SK-N-SH (cell line): Measurements from ENCODE around the gene SP7.

ENCODE experiments used
- CHD2 ChIP-seq: fragments of 150-350 bp; IDR thresholded peaks from 2 replicates; pipeline ENCODE4 v1.6.1; 2018; ENCODE audit warnings: low read length; ENCODE audit not compliant: partially characterized antibody
- ELF1 ChIP-seq: IDR thresholded peaks from 2 replicates; pipeline ENCODE4 v1.4.0; 2012
- EP300 ChIP-seq, 2 experiments: IDR thresholded peaks; 2 replicates each; pipeline versions ENCODE4 v1.4.0 to v1.6.1; 2012; ENCODE audit warnings: borderline replicate concordance in 1 of 2, low read depth in 1 of 2, low read length in 1 of 2
- EZH2phosphoT487 ChIP-seq: fragments of 200-600 bp; sonication (generic); IDR thresholded peaks from 2 replicates; pipeline ENCODE4 v1.6.1; 2017; ENCODE audit warnings: low read depth, mixed run types, mild to moderate bottlenecking, antibody characterized with exemption, moderate library complexity, borderline replicate concordance
- FOSL2 ChIP-seq: IDR thresholded peaks from 2 replicates; pipeline ENCODE4 v1.4.0; 2012; ENCODE audit warnings: low read depth, mild to moderate bottlenecking, moderate library complexity, borderline replicate concordance
- GABPA ChIP-seq: IDR thresholded peaks from 2 replicates; pipeline ENCODE4 v1.4.0; 2012; ENCODE audit warnings: low read depth, mild to moderate bottlenecking
- GATA2 ChIP-seq: sonication (generic); formaldehyde crosslinking; IDR thresholded peaks from 2 replicates; pipeline ENCODE4 v1.5.0; 2020; ENCODE audit warnings: mild to moderate bottlenecking, missing genetic modification reagents
- POLR2AphosphoS5 ChIP-seq: IDR thresholded peaks from 2 replicates; pipeline ENCODE4 v1.6.1; 2012; ENCODE audit warnings: low read depth, low read length
- RAD21 ChIP-seq: IDR thresholded peaks from 2 replicates; pipeline ENCODE4 v1.6.1; 2012; ENCODE audit warnings: mild to moderate bottlenecking, low read length
- RFX5 ChIP-seq: IDR thresholded peaks from 2 replicates; pipeline ENCODE4 v1.6.1; 2012; ENCODE audit warnings: mild to moderate bottlenecking, improper control_type of control experiment, low read length
- TEAD4 ChIP-seq: IDR thresholded peaks from 2 replicates; pipeline ENCODE4 v1.4.0; 2012; ENCODE audit warnings: mild to moderate bottlenecking, borderline replicate concordance; ENCODE audit not compliant: insufficient read depth
- TF ChIP-seq, protein P1 (sequence below): IDR thresholded peaks from 2 replicates; pipeline ENCODE4 v1.4.0; 2012; ENCODE audit warnings: low read depth
- TF ChIP-seq, protein P2 (sequence below): fragments of 200-600 bp; sonication (generic); IDR thresholded peaks from 2 replicates; pipeline ENCODE4 v1.6.1; 2017; ENCODE audit warnings: antibody characterized with exemption, mild to moderate bottlenecking, moderate library complexity
- TF ChIP-seq, protein P3 (sequence below): IDR thresholded peaks from 2 replicates; pipeline ENCODE4 v1.6.1; 2012; ENCODE audit warnings: mild to moderate bottlenecking, low read depth, low read length, moderate library complexity

DNA sequence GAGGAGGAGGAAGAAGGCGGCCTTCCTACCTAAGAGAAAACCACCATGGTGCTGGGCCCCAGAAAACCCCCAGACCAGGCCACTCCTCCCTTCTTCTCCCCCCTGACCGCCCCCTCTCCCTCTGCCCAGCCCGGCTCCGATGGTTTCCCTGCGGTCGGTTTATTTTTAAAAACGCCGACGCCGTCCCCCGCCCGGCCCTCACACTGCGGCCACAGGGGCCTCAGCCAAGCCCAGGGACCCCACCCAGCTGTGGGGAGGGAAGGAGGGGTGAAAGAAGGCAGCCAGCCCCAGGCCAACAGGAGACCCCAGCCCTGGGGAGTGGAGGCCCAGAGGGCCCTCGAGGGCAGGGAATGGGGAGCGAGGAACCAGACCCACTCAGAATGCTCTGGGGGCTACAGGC, 3.4 kb downstream of the SP7 start:
- TF ChIP-seq, protein P1, sequence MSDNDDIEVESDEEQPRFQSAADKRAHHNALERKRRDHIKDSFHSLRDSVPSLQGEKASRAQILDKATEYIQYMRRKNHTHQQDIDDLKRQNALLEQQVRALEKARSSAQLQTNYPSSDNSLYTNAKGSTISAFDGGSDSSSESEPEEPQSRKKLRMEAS, result no peak
- TF ChIP-seq, protein P2, sequence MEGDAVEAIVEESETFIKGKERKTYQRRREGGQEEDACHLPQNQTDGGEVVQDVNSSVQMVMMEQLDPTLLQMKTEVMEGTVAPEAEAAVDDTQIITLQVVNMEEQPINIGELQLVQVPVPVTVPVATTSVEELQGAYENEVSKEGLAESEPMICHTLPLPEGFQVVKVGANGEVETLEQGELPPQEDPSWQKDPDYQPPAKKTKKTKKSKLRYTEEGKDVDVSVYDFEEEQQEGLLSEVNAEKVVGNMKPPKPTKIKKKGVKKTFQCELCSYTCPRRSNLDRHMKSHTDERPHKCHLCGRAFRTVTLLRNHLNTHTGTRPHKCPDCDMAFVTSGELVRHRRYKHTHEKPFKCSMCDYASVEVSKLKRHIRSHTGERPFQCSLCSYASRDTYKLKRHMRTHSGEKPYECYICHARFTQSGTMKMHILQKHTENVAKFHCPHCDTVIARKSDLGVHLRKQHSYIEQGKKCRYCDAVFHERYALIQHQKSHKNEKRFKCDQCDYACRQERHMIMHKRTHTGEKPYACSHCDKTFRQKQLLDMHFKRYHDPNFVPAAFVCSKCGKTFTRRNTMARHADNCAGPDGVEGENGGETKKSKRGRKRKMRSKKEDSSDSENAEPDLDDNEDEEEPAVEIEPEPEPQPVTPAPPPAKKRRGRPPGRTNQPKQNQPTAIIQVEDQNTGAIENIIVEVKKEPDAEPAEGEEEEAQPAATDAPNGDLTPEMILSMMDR, result no peak
- no peak for TF ChIP-seq TEAD4
- TF ChIP-seq ELF1, result no peak
- TF ChIP-seq RFX5, result no peak
- no peak for TF ChIP-seq GATA2 (CRISPR knock-in tag)
- TF ChIP-seq POLR2AphosphoS5, result no peak
- TF ChIP-seq, protein P3, sequence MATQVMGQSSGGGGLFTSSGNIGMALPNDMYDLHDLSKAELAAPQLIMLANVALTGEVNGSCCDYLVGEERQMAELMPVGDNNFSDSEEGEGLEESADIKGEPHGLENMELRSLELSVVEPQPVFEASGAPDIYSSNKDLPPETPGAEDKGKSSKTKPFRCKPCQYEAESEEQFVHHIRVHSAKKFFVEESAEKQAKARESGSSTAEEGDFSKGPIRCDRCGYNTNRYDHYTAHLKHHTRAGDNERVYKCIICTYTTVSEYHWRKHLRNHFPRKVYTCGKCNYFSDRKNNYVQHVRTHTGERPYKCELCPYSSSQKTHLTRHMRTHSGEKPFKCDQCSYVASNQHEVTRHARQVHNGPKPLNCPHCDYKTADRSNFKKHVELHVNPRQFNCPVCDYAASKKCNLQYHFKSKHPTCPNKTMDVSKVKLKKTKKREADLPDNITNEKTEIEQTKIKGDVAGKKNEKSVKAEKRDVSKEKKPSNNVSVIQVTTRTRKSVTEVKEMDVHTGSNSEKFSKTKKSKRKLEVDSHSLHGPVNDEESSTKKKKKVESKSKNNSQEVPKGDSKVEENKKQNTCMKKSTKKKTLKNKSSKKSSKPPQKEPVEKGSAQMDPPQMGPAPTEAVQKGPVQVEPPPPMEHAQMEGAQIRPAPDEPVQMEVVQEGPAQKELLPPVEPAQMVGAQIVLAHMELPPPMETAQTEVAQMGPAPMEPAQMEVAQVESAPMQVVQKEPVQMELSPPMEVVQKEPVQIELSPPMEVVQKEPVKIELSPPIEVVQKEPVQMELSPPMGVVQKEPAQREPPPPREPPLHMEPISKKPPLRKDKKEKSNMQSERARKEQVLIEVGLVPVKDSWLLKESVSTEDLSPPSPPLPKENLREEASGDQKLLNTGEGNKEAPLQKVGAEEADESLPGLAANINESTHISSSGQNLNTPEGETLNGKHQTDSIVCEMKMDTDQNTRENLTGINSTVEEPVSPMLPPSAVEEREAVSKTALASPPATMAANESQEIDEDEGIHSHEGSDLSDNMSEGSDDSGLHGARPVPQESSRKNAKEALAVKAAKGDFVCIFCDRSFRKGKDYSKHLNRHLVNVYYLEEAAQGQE, result no peak
- TF ChIP-seq EP300 (IDR thresholded peaks at IDR 0.05; ENCODE audit: borderline replicate concordance in 1 of 2, low read depth in 1 of 2, low read length in 1 of 2), result no peak
- TF ChIP-seq EZH2phosphoT487, result no peak
- TF ChIP-seq CHD2, result no peak
- no peak for TF ChIP-seq FOSL2
- no peak for TF ChIP-seq GABPA
- no peak for TF ChIP-seq RAD21
